ENCODE measurements around the gene NECAB2.
"Not testable (repeated sequence)": the region's sequence is repeated elsewhere in the genome, so short reads cannot be mapped to it uniquely, and the experiment has no call there.

The NECAB2 gene

GRCh38 chr16:83935858-83936255 lies 32.2 kb upstream of the NECAB2 start:
- DNase-seq (ENCODE audit: low read depth in 1 of 2, low spot score in 1 of 2): no peak

GRCh38 chr16:83936581-83937165 lies 31.4 kb upstream of the NECAB2 start:
- no peak for DNase-seq (ENCODE audit: low read depth in 1 of 2, low spot score in 1 of 2)

GRCh38 chr16:83937267-83937666 lies 30.8 kb upstream of the NECAB2 start:
- no peak for DNase-seq (ENCODE audit: low read depth in 1 of 2, low spot score in 1 of 2)

- no peak for DNase-seq (ENCODE audit: low read depth in 1 of 2, low spot score in 1 of 2)
Measured at GRCh38 chr16:83937922-83938885, 29.8 kb upstream of the NECAB2 start.

- no peak for DNase-seq (ENCODE audit: low read depth in 1 of 2, low spot score in 1 of 2)
Measured at GRCh38 chr16:83939266-83939855, 28.7 kb upstream of the NECAB2 start.

- no peak for DNase-seq (ENCODE audit: low read depth in 1 of 2, low spot score in 1 of 2)
Measured at GRCh38 chr16:83940119-83940518, 27.9 kb upstream of the NECAB2 start.

- no peak for DNase-seq (ENCODE audit: low read depth in 1 of 2, low spot score in 1 of 2)
Measured at GRCh38 chr16:83940630-83941378, 27.2 kb upstream of the NECAB2 start.

- DNase-seq (ENCODE audit: low read depth in 1 of 2, low spot score in 1 of 2): not testable (repeated sequence)
Measured at GRCh38 chr16:83941546-83941945, 26.5 kb upstream of the NECAB2 start.

- no peak for DNase-seq (ENCODE audit: low read depth in 1 of 2, low spot score in 1 of 2)
Measured at GRCh38 chr16:83942074-83942473, 26.0 kb upstream of the NECAB2 start.

- no peak for DNase-seq (ENCODE audit: low read depth in 1 of 2, low spot score in 1 of 2)
Measured at GRCh38 chr16:83942815-83943515, 25.1 kb upstream of the NECAB2 start.

GRCh38 chr16:83943516-83944050 lies 24.5 kb upstream of the NECAB2 start:
- DNase-seq (ENCODE audit: low read depth in 1 of 2, low spot score in 1 of 2): no peak

- no peak for DNase-seq (ENCODE audit: low read depth in 1 of 2, low spot score in 1 of 2)
Measured at GRCh38 chr16:83945587-83945986, 22.5 kb upstream of the NECAB2 start.

GRCh38 chr16:83946154-83946780 lies 21.8 kb upstream of the NECAB2 start:
- DNase-seq (ENCODE audit: low read depth in 1 of 2, low spot score in 1 of 2): no peak

GRCh38 chr16:83946781-83947566 lies 21.1 kb upstream of the NECAB2 start:
- no peak for DNase-seq (ENCODE audit: low read depth in 1 of 2, low spot score in 1 of 2)

GRCh38 chr16:83947642-83948234 lies 20.3 kb upstream of the NECAB2 start:
- no peak for DNase-seq (ENCODE audit: low read depth in 1 of 2, low spot score in 1 of 2)

- DNase-seq (ENCODE audit: low read depth in 1 of 2, low spot score in 1 of 2): no peak
Measured at GRCh38 chr16:83948914-83949723, 18.9 kb upstream of the NECAB2 start.

GRCh38 chr16:83949724-83950001 lies 18.4 kb upstream of the NECAB2 start:
- no peak for DNase-seq (ENCODE audit: low read depth in 1 of 2, low spot score in 1 of 2)

GRCh38 chr16:83950862-83951399 lies 17.1 kb upstream of the NECAB2 start:
- not testable (repeated sequence) for DNase-seq (ENCODE audit: low read depth in 1 of 2, low spot score in 1 of 2)
